ENCODE measurements around the gene MSI2.

MSI2 gene

DNA sequence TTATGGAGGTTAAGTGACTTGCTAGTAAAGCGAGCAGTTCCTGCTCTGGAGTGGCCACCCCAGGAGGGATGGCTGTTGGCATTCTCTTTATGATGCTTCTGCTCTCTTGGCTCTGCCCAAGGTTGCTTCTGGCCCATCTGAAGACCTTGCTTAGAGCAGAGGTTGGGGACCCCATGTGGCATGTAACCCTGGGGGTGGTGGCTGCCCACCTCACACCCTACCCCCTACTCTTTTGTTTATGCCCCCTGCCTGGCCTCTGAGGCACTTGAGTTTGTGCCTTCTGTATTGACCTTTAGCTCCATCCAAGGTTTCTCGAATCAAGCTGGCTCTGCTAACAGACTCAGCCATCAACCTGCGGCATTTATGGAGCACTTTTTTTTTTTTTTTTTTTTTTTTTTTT lies 214.6 kb downstream of the MSI2 start:
- TF ChIP-seq, protein P1, sequence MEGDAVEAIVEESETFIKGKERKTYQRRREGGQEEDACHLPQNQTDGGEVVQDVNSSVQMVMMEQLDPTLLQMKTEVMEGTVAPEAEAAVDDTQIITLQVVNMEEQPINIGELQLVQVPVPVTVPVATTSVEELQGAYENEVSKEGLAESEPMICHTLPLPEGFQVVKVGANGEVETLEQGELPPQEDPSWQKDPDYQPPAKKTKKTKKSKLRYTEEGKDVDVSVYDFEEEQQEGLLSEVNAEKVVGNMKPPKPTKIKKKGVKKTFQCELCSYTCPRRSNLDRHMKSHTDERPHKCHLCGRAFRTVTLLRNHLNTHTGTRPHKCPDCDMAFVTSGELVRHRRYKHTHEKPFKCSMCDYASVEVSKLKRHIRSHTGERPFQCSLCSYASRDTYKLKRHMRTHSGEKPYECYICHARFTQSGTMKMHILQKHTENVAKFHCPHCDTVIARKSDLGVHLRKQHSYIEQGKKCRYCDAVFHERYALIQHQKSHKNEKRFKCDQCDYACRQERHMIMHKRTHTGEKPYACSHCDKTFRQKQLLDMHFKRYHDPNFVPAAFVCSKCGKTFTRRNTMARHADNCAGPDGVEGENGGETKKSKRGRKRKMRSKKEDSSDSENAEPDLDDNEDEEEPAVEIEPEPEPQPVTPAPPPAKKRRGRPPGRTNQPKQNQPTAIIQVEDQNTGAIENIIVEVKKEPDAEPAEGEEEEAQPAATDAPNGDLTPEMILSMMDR (IDR thresholded peaks at IDR 0.05; ENCODE audit: control insufficient read depth, insufficient read depth, low read depth, low read length, missing control alignments), result no peak
- no peak overlapping the region for H3K4me3 ChIP-seq (ENCODE audit: control insufficient read depth, low read depth, low read length)
- DNase-seq (ENCODE audit: low read depth), result no peak

DNA sequence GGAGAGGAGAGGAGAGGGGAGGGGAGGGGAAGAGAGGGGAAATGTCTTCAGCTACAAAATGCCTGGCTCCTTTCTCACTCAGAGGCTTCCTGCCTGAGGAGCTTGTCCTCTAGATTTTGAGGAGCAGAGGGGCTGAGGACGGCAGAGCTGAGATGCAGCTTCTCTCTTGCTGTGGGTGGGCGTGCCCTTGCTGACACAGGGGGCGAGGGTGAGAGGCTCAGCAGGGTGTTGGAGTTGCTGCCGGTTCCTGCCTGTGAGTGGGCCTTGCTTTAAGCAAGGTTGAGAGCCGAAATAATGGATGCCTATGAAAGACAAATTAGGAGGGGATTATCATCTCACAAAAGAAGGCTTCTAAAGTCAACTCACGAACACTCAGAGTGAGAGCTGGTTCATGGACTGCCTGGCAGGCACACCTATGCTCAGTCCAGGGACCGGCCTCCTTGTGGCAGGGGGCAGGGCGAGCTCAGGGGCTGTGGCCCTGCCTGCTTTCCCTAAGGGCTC lies 215.6 kb downstream of the MSI2 start:
- H3K4me3 ChIP-seq (ENCODE audit: control insufficient read depth, low read depth, low read length), result no peak overlapping the region
- TF ChIP-seq, protein P1 (IDR thresholded peaks at IDR 0.05; ENCODE audit: control insufficient read depth, insufficient read depth, low read depth, low read length, missing control alignments), result no peak
- DNase-seq (ENCODE audit: low read depth), result no peak

DNA sequence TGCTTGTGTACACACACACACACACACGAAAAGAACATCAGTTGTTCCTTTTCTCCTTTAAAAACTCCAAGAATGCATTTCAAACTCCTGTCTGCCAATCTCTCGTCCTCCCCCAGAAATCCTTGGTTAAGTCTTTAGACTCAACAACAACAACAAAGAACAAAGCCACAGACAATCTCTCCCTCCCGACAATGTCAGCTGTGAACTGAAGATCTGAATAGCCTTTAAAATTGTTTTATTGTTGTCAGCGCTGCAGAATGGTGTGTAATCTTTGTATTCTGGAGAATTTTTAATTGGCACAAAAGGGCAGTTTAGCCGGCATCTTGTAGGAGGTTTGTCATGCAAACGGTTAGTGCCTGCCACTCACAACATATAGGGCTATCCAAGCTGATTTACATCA lies 219.5 kb downstream of the MSI2 start:
- H3K4me3 ChIP-seq (ENCODE audit: control insufficient read depth, low read depth, low read length), result no peak overlapping the region
- no peak for DNase-seq (ENCODE audit: low read depth)
- TF ChIP-seq, protein P1 (IDR thresholded peaks at IDR 0.05; ENCODE audit: control insufficient read depth, insufficient read depth, low read depth, low read length, missing control alignments), result no peak

DNA sequence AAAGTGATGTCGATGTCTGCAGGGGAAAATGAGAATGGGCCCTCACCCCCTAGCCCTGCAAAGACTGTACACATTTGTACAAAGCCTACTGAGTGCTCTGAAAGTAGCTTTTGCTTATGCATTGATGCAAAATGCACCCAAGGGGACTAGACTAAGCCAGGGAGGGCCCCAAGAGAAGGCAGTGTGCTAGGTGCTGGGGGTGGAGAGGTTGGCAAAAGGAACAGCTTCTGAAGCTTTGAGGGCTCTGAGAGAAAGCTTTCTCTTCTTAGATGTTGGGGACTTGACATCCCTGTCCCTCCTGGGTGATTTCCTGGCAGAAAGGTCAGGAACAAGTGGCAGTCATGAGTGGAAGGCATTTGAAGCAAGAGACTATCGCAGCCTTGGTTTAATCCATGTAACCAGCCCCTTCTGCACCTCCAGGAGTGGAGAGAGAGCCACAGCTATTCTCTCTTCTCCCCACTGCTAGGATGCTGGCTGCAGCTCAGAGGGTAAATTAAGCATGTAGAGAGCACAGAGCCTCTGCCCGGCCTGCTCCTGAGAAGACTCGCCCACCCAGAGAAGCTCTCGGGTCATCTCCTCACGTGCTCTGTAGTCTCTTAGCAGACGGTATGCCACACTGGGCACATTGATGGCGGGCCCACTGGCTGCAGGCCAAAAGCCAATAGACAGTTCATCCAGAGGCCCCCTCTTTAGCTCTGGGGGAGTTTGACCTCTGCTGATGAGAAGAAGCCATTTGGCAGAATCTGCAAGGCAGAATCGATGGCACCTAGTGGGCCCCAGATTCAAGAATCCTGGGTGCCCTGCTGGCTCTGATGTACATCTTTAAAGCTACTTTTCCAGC lies 221.4 kb downstream of the MSI2 start:
- no peak overlapping the region for H3K4me3 ChIP-seq (ENCODE audit: control insufficient read depth, low read depth, low read length)
- TF ChIP-seq, protein P1 (IDR thresholded peaks at IDR 0.05; ENCODE audit: control insufficient read depth, insufficient read depth, low read depth, low read length, missing control alignments), result no peak
- DNase-seq (ENCODE audit: low read depth), result no peak

DNA sequence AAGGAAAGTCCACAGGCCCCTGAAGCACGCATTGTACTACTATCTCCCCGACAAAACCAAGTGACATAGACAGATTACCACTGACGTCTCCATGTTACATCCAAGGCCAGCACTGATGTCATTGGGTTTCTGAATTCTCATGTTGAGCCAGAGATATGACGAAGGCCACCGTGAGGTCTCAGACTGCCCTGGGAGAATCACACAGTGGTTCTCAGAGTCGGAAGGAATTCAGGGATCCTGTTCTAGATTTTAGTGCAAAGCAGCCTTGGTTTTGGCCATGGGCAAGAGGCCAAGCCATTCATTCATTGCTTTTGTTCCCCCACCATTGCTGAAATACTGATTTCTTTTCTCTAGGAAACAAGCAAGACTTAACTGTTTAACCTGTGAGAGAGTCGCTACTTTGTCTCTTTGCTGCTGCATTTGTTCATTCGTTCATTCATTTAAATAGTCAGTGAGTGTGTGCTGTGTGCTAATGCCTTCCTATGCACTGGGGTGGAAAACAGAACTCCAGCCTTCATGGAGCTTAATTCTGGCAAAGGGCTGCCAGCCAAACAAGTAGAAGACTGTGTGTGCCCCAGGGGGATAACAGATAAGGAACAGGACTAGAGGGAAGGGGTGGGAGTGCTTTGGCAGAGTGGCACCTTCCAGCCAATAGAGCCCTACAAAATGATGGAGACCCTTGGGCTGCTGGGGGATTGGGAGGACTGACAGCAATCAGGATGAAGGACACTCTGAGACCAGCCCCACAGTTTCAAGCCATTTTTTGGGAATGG lies 222.3 kb downstream of the MSI2 start:
- DNase-seq (ENCODE audit: low read depth), result no peak
- no peak overlapping the region for H3K4me3 ChIP-seq (ENCODE audit: control insufficient read depth, low read depth, low read length)

More for the DNA sequence above, 222.3 kb downstream of the MSI2 start:
- TF ChIP-seq, protein P1 (IDR thresholded peaks at IDR 0.05; ENCODE audit: control insufficient read depth, insufficient read depth, low read depth, low read length, missing control alignments), result no peak

Data from AG09309 (cell line).